22Rv1 (cell line): ENCODE data around the gene AIF1.

Source experiments
- H3K27ac ChIP-seq: fragments of 450-650 bp; 2 replicates; pipeline ENCODE4 v1.5.1; 2017
- CTCF ChIP-seq: fragments of 450-650 bp; IDR thresholded peaks from 2 replicates; pipeline ENCODE4 v1.5.1; 2017; ENCODE audit warnings: mild to moderate bottlenecking
- ZFX ChIP-seq: fragments of 450-650 bp; IDR thresholded peaks from 2 replicates; pipeline ENCODE4 v1.6.1; 2017; ENCODE audit warnings: antibody characterized with exemption, borderline replicate concordance

AIF1 gene

DNA sequence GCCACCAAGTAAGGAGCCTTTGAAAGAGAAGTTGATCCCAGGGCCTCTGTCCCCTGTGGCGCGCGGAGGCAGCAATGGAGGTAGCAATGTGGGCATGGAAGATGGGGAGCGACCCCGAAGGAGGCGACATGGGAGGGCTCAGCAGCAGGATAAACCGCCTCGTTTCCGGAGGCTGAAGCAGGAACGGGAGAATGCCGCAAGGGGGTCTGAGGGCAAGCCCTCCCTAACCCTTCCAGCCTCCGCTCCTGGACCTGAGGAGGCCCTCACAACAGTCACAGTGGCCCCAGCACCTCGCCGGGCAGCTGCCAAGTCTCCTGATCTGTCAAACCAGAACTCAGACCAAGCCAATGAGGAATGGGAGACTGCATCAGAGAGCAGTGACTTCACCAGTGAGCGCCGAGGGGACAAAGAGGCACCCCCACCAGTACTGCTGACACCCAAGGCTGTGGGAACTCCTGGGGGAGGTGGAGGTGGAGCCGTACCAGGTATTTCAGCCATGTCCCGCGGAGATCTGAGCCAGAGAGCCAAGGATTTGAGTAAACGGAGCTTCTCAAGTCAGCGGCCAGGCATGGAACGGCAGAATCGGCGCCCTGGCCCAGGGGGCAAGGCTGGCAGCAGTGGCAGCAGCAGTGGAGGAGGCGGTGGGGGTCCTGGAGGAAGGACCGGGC, 17.4 kb downstream of the AIF1 start:
- H3K27ac ChIP-seq, result peak overlapping the region; percentile 8; the same call in 1 of the 2 replicates
- TF ChIP-seq CTCF, result no peak

DNA sequence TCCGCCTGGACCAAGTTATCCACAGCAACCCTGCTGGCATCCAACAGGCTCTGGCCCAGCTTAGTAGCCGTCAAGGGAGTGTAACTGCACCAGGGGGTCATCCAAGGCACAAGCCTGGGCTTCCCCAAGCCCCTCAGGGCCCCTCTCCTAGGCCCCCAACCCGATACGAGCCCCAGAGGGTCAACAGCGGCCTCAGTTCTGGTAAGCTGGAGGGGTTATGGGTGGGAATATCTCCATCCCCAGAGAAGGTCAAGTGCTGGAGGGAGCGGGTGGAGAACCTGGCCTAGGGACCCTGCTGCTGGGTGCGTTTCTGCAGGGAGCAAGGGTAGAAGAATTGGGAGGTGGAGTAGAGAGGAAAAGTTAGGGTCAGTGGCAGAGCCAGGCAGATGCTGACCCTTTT, 18.4 kb downstream of the AIF1 start:
- peak overlapping the region; percentile 8; the same call in 1 of the 2 replicates for H3K27ac ChIP-seq
- TF ChIP-seq ZFX, result no peak
- no peak for TF ChIP-seq CTCF

DNA sequence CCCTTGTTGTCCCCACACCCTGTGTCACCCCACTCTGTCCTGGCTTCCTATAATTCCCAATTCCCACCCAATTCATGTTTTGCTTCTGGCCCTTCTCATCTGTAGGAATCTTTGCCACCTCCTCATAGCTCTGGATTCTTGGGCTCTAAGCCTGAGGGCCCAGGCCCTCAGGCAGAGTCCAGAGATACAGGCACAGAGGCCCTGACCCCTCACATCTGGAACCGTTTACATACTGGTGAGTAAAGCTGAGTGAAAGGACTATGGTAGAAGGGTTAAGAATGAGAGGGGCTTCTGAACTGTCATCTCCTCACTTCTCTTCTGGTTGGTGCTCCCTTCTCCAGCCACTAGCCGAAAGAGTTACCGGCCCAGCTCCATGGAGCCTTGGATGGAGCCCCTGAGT, 19.1 kb downstream of the AIF1 start:
- peak overlapping the region; percentile 1; the same call in 1 of the 2 replicates for H3K27ac ChIP-seq
- TF ChIP-seq ZFX, result no peak
- TF ChIP-seq CTCF, result no peak

GRCh38 chr6:31634969-31635575, 20.0 kb downstream of the AIF1 start:
- TF ChIP-seq ZFX (no peak), CTCF (no peak)
- H3K27ac ChIP-seq, result peak overlapping the region; percentile 27; the same call in 1 of the 2 replicates

GRCh38 chr6:31636698-31637596, 21.9 kb downstream of the AIF1 start:
- TF ChIP-seq CTCF, result no peak
- TF ChIP-seq ZFX, result no peak

DNA sequence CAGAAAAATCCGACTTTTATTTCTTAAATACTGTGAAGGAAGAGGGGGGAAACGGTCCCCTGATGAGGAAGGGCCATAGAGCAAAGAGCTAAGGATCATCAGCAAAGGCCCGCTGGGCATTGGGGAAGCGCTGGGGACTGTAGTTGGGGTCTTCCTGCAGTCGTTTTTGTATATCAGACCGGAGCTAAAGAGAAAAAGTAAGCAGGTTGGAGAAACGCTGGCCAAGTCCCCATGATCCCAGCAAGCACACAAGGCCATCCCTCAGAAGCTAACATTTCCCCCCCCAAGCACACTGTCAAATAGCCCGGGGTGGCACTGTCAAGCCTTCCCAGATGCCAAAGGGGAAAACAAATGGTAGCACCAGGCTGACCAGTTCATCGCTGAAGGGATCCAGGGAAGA, 24.0 kb downstream of the AIF1 start:
- peak overlapping the region; percentile 38 for H3K27ac ChIP-seq

More at GRCh38 chr6:31636698-31637596, 21.9 kb downstream of the AIF1 start:
- peak overlapping the region; percentile 38 for H3K27ac ChIP-seq

More for the DNA sequence above, 24.0 kb downstream of the AIF1 start:
- TF ChIP-seq ZFX (no peak), CTCF (no peak)
